Gastrocnemius medialis (tissue), 4 donors: ENCODE data around the gene COASY.

Experiments used
- POLR2A ChIP-seq, 2 donors: fragments of 450-650 bp; IDR thresholded peaks; one replicate each; pipeline ENCODE4 v1.6.1; 2017; ENCODE audit warnings: antibody characterized with exemption in 2 of 2, mild to moderate bottlenecking in 2 of 2, moderate library complexity in 2 of 2
- TF ChIP-seq, protein P1 (sequence below), 5 experiments: fragments of 450-650 bp in 3 of 5; fragments of 200-600 bp in 2 of 5; sonication (generic) in 2 of 5; IDR thresholded peaks in 4 of 5; conservative IDR thresholded peaks in 1 of 5; 1 replicate in 4 of 5; 2 replicates in 1 of 5; pipeline ENCODE4 v1.5.1; 2016 to 2019; ENCODE audit warnings: antibody characterized with exemption in 5 of 5, mild to moderate bottlenecking in 3 of 5, moderate library complexity in 3 of 5

DNA sequence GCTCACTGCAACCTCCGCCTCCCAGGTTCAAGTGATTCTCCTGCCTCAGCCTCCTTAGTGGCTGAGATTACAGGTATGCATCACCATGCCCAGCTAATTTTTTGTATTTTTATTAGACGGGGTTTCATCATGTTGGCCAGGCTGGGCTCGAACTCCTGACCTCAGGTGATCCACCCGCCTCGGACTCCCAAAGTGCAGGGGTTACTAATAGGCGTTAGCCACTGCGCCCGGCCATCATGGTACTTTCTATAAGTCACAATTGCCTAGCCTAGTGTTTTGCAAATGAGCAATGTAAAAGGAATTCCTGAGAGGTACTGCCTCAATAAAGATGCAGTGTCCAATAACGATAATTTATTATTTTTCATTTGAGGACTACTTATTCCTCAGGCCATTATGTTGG, 29.5 kb downstream of the COASY start:
- TF ChIP-seq, protein P1, sequence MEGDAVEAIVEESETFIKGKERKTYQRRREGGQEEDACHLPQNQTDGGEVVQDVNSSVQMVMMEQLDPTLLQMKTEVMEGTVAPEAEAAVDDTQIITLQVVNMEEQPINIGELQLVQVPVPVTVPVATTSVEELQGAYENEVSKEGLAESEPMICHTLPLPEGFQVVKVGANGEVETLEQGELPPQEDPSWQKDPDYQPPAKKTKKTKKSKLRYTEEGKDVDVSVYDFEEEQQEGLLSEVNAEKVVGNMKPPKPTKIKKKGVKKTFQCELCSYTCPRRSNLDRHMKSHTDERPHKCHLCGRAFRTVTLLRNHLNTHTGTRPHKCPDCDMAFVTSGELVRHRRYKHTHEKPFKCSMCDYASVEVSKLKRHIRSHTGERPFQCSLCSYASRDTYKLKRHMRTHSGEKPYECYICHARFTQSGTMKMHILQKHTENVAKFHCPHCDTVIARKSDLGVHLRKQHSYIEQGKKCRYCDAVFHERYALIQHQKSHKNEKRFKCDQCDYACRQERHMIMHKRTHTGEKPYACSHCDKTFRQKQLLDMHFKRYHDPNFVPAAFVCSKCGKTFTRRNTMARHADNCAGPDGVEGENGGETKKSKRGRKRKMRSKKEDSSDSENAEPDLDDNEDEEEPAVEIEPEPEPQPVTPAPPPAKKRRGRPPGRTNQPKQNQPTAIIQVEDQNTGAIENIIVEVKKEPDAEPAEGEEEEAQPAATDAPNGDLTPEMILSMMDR (IDR thresholded peaks at IDR 0.05 in 4 of 5, conservative IDR thresholded peaks at IDR 0.05 in 1 of 5), result no peak
- no peak for TF ChIP-seq POLR2A (IDR thresholded peaks at IDR 0.05)
